ENCODE data around the gene TMEM208.

- TF ChIP-seq CHD2 (IDR thresholded peaks at IDR 0.05; ENCODE audit: low read length) (no peak), USF2 (IDR thresholded peaks at IDR 0.05; ENCODE audit: low read length) (no peak)
Observed at GRCh38 chr16:67185651-67186134, 41.2 kb upstream of the TMEM208 start.
